HAP-1 (cell line): ENCODE measurements around the gene CES1.
"Not testable (repeated sequence)": the region's sequence is repeated elsewhere in the genome, so short reads cannot be mapped to it uniquely, and the experiment has no call there.

Source experiments
- DNase-seq, 2 experiments: peaks; one replicate each; pipeline ENCODE4 v3.0.0-alpha.2; 2016 to 2020; ENCODE audit warnings: low spot score in 2 of 2
- H3K27me3 ChIP-seq: fragments of 250-450 bp; sonication (Bioruptor Pico); 2 replicates; pipeline ENCODE4 v1.5.1; 2020; ENCODE audit warnings: low read depth, mild to moderate bottlenecking, moderate library complexity
- H3K36me3 ChIP-seq: fragments of 250-450 bp; sonication (Bioruptor Pico); replicated peaks from 2 replicates; pipeline ENCODE4 v1.5.1; 2020; ENCODE audit warnings: mild to moderate bottlenecking
- H3K4me1 ChIP-seq: fragments of 250-450 bp; sonication (Bioruptor Pico); 2 replicates; pipeline ENCODE4 v1.5.1; 2020; ENCODE audit warnings: mild to moderate bottlenecking
- H3K4me3 ChIP-seq: fragments of 250-450 bp; sonication (Bioruptor Pico); 2 replicates; pipeline ENCODE4 v1.5.1; 2020; ENCODE audit warnings: mild to moderate bottlenecking, moderate library complexity
- H3K9me3 ChIP-seq: fragments of 250-450 bp; sonication (Bioruptor Pico); 2 replicates; pipeline ENCODE4 v1.5.1; 2020; ENCODE audit warnings: mild to moderate bottlenecking, moderate library complexity
- in situ Hi-C: fragments of 300-500 bp; cut with MboI; formaldehyde crosslinking; loops from 3 replicates; pipeline ENCODE4 v1.14.3; 2020; ENCODE audit warnings: low sequenced_read_pairs, inconsistent platforms, mixed read lengths

Gene CES1

GRCh38 chr16:55821210-55821609, 11.7 kb downstream of the CES1 start:
- Histone ChIP-seq H3K9me3 (no peaks in the 10 kb centered on the region), H3K4me3 (no peak overlapping the region), H3K4me1 (no peaks in the 10 kb centered on the region), H3K27me3 (no peaks in the 10 kb centered on the region), H3K36me3 (no peaks in the 10 kb centered on the region)
- no peak for DNase-seq
- in situ Hi-C loops, result loop anchor here (10.0 kb wide), 1 partner anchor 46 kb away; no protein-coding TSS in a partner anchor

DNA sequence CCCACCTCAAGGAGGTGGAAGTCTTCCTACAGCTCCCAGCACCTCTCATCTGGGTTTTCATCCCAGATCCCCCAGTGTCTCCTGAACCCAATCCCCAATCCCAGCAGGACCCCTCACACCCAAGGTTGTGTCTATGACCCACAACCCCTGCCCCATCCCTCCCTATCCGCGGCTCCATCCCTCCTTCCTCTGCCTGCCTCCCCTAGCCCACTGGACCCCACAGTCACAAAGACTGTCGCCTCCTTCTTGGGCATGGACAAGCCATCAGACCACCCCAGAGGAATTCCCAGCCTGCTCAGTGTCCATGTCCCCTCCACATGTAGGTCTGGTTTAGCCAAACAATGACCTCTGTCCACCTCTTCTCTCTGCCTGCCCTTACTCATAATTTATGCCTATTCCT, 12.3 kb downstream of the CES1 start:
- in situ Hi-C loops, result loop anchor here (10.0 kb wide), 1 partner anchor 46 kb away; no protein-coding TSS in a partner anchor
- DNase-seq, result no peak
- no peaks in the 10 kb centered on the region for H3K4me1 ChIP-seq
- no peak overlapping the region for H3K4me3 ChIP-seq
- no peaks in the 10 kb centered on the region for H3K27me3 ChIP-seq
- H3K36me3 ChIP-seq, result no peaks in the 10 kb centered on the region
- no peaks in the 10 kb centered on the region for H3K9me3 ChIP-seq

DNA sequence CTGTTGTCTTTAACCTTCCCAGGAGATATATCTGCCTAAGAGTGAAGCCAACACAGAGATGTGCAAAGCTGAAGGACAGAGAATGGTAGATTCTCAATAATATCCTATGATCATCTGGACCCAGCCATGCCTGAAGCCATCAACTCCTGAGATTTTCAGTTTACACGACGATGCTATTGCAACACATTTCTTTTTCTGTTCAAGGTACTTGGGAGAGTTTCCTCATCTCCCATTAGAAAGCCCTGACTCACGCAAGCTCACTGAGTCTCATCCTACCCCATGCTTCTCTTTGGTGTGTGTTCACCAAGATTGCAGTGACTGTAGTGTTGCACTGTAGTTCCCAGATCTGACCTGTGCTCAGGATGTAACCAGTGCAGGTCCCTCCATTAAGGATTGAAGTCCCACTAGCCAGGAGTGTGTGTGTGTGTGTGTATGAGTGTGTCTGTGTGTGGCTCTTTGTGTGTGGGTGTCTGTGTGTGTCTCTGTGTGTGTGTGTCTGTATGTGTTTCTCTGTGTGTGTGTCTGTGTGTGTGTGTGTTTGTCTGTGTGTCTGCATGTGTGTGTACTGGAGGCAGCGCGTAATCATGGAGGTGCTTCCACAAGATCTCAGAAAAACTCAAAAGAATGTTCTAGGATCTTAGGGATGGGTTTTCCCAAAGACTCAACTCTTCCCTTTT, 15.5 kb downstream of the CES1 start:
- Histone ChIP-seq H3K27me3 (no peaks in the 10 kb centered on the region), H3K36me3 (no peaks in the 10 kb centered on the region), H3K4me3 (no peak overlapping the region), H3K4me1 (no peaks in the 10 kb centered on the region), H3K9me3 (no peaks in the 10 kb centered on the region)
- DNase-seq, result no peak
- in situ Hi-C loops, result no loop called here

GRCh38 chr16:55816222-55816621, 16.7 kb downstream of the CES1 start:
- H3K4me1 ChIP-seq, DNase-seq, in situ Hi-C loops, H3K4me3 ChIP-seq, H3K36me3 ChIP-seq, H3K9me3 ChIP-seq, H3K27me3 ChIP-seq: not testable (repeated sequence)

- no peak overlapping the region for H3K4me3 ChIP-seq
- no peak for DNase-seq
- no peaks in the 10 kb centered on the region for H3K36me3 ChIP-seq
- no peaks in the 10 kb centered on the region for H3K27me3 ChIP-seq
- no peaks in the 10 kb centered on the region for H3K4me1 ChIP-seq
- H3K9me3 ChIP-seq, result no peaks in the 10 kb centered on the region
- in situ Hi-C loops, result no loop called here
Measured at GRCh38 chr16:55815320-55815719, 17.6 kb downstream of the CES1 start.

DNA sequence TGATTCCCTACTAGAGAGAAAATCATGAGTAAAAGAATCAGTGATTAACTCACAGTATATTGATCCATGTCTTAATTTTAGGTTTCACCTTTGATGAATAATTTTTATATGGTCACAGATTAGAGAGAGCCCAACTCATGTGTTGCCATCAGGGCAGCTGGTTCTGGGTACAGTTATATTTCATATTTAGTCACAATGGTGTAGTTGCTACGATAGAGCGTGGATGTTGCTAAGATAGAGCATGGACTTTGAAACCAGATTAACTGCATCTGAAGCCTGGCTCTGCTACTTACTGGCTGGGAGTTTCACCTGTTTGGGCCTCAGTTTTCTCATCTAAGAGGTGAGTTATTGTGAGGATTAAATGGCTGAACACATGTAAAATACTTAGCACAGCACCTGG, 18.7 kb downstream of the CES1 start:
- H3K4me1 ChIP-seq, in situ Hi-C loops, H3K9me3 ChIP-seq, H3K36me3 ChIP-seq, H3K27me3 ChIP-seq, H3K4me3 ChIP-seq, DNase-seq: not testable (repeated sequence)

GRCh38 chr16:55813730-55814129, 19.2 kb downstream of the CES1 start:
- H3K4me1 ChIP-seq, H3K27me3 ChIP-seq, in situ Hi-C loops: not testable (repeated sequence)

DNA sequence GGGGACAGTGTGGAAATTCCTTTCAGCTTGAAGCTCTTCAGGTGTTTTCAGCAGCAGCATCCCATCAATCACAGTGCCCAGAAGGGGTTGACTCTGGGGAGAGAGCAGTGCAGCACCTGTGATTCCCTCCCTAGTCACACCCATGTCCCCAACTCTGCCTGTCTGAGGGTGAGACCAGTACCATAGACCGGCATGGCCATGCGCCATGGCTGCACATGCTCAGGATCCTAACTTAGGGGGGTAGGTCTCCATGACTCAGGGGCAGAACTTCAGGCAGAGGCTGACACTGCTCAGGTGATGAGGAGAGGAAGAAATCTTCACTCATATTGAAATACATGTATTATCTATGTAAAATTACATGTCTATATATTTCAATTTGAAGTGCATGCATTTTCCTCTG, 19.9 kb downstream of the CES1 start:
- in situ Hi-C loops, result no loop called here
- DNase-seq, result no peak
- Histone ChIP-seq H3K4me1 (peaks cover 4% of the 10 kb centered on the region; the same call in 1 of the 2 replicates), H3K4me3 (no peak overlapping the region), H3K36me3 (no peaks in the 10 kb centered on the region), H3K27me3 (no peaks in the 10 kb centered on the region), H3K9me3 (no peaks in the 10 kb centered on the region)

More at GRCh38 chr16:55813730-55814129, 19.2 kb downstream of the CES1 start:
- not testable (repeated sequence) for H3K4me3 ChIP-seq, DNase-seq, H3K9me3 ChIP-seq, H3K36me3 ChIP-seq

- no peaks in the 10 kb centered on the region for H3K36me3 ChIP-seq
- H3K27me3 ChIP-seq, result no peaks in the 10 kb centered on the region
- DNase-seq, result no peak
- in situ Hi-C loops, result no loop called here
- no peak overlapping the region for H3K4me3 ChIP-seq
- H3K9me3 ChIP-seq, result no peaks in the 10 kb centered on the region
- H3K4me1 ChIP-seq, result peaks cover 4% of the 10 kb centered on the region; the same call in 1 of the 2 replicates
Measured at GRCh38 chr16:55811811-55812210, 21.1 kb downstream of the CES1 start.

- in situ Hi-C loops, result no loop called here
Measured at GRCh38 chr16:55810451-55810961, 22.4 kb downstream of the CES1 start.

GRCh38 chr16:55809851-55810250, 23.0 kb downstream of the CES1 start:
- Histone ChIP-seq H3K36me3 (no peaks in the 10 kb centered on the region), H3K4me1 (peaks cover 4% of the 10 kb centered on the region; the same call in 1 of the 2 replicates), H3K27me3 (no peaks in the 10 kb centered on the region), H3K9me3 (no peaks in the 10 kb centered on the region), H3K4me3 (no peak overlapping the region)
- DNase-seq, result no peak
- in situ Hi-C loops, result no loop called here

More at GRCh38 chr16:55810451-55810961, 22.4 kb downstream of the CES1 start:
- H3K4me1 ChIP-seq, result peaks cover 4% of the 10 kb centered on the region; the same call in 1 of the 2 replicates
- H3K9me3 ChIP-seq, result no peaks in the 10 kb centered on the region
- DNase-seq, result no peak
- no peaks in the 10 kb centered on the region for H3K36me3 ChIP-seq
- H3K4me3 ChIP-seq, result no peak overlapping the region
- H3K27me3 ChIP-seq, result no peaks in the 10 kb centered on the region

GRCh38 chr16:55809386-55809785, 23.5 kb downstream of the CES1 start:
- Histone ChIP-seq H3K9me3 (no peaks in the 10 kb centered on the region), H3K36me3 (no peaks in the 10 kb centered on the region), H3K4me1 (peaks cover 4% of the 10 kb centered on the region; the same call in 1 of the 2 replicates), H3K4me3 (no peak overlapping the region), H3K27me3 (no peaks in the 10 kb centered on the region)
- no peak for DNase-seq
- in situ Hi-C loops, result no loop called here

- H3K27me3 ChIP-seq, H3K4me1 ChIP-seq, H3K36me3 ChIP-seq, in situ Hi-C loops, H3K9me3 ChIP-seq, H3K4me3 ChIP-seq: not testable (repeated sequence)
- peak in 1 of 2 experiments; percentile 62 for DNase-seq
Measured at GRCh38 chr16:55808286-55808685, 24.6 kb downstream of the CES1 start.

GRCh38 chr16:55805104-55805503, 27.8 kb downstream of the CES1 start:
- H3K27me3 ChIP-seq, H3K4me3 ChIP-seq, H3K36me3 ChIP-seq, H3K4me1 ChIP-seq, H3K9me3 ChIP-seq, DNase-seq, in situ Hi-C loops: not testable (repeated sequence)
